OCI-LY3 (cell line): Measurements from ENCODE around the gene GSS.

Source experiments
- CTCF ChIP-seq: fragments of 200-600, 300-600 bp; sonication (generic); IDR thresholded peaks from 2 replicates; pipeline ENCODE4 v1.5.1; 2014; ENCODE audit warnings: antibody characterized with exemption, low read length, low read depth
- EZH2phosphoT487 ChIP-seq: fragments of 200-600 bp; shearing (Covaris generic); IDR thresholded peaks from 2 replicates; pipeline ENCODE4 v1.6.1; 2018; ENCODE audit warnings: antibody characterized with exemption, mixed run types, low read depth

- no peak for TF ChIP-seq CTCF
- no peak for TF ChIP-seq EZH2phosphoT487
Observed at GRCh38 chr20:34988191-34988540, 32.6 kb upstream of the GSS start.
